A549 (cell line): ENCODE data around the gene ARG2. TPM values are rescaled to one million over a fixed set of nuclear protein-coding genes. Genes with fewer than 3 reads are reported as not detected.
A peak's percentile ranks its signal among the peaks of the same experiment; 100 is the strongest.

ENCODE experiments used
- ATAC-seq, 2 experiments: fragments of 200-7000 bp in 1 of 2; fragments of >200 bp in 1 of 2; cut with Nextera tagmentation in 1 of 2; cut with Tn5 transposase in 1 of 2; 3 replicates each; pipeline versions ENCODE4 v1.8.0 to v1.9.1; 2018 to 2020; ENCODE audit warnings: mild to moderate bottlenecking in 1 of 2, moderate library complexity in 1 of 2
- CTCF ChIA-PET: fragments of 300-600 bp; sonication (Branson Sonifier 250); formaldehyde crosslinking; extraction: SDS; loops from one replicate; lab custom pipeline; 2021; ENCODE audit warnings: antibody characterized with exemption, inconsistent platforms; lab: Yijun Ruan, JAX
- POLR2A ChIA-PET: fragments of 350-600 bp; formaldehyde crosslinking; extraction: SDS; loops from one replicate; lab custom pipeline; 2021; ENCODE audit warnings: antibody characterized with exemption, inconsistent platforms; lab: Yijun Ruan, JAX
- DNase-seq, 2 experiments: peaks; one replicate each; pipeline versions ENCODE4 v3.0.0 to v3.0.0-alpha.2; 2011 to 2016; ENCODE audit warnings: low read depth in 1 of 2, low spot score in 1 of 2
- FAIRE-seq: peaks from 2 replicates; lab custom pipeline; 2011; peaks lifted over from hg19 to GRCh38; lab: Jason Lieb, UNC
- H3K27ac ChIP-seq, 2 experiments: fragments of >200 bp; sonication (Bioruptor Twin); formaldehyde crosslinking; 3 replicates each; pipeline ENCODE4 v1.5.1; 2016 to 2017
- H3K4me1 ChIP-seq: fragments of >200 bp; sonication (Bioruptor Twin); formaldehyde crosslinking; 3 replicates; pipeline ENCODE4 v1.6.1; 2016
- H3K4me2 ChIP-seq: fragments of >200 bp; sonication (Bioruptor Twin); formaldehyde crosslinking; 3 replicates; pipeline ENCODE4 v1.6.1; 2016
- H3K4me3 ChIP-seq: fragments of >200 bp; sonication (Bioruptor Twin); formaldehyde crosslinking; 3 replicates; pipeline ENCODE4 v1.5.1; 2016
- H3K9me3 ChIP-seq: fragments of >200 bp; sonication (Bioruptor Twin); formaldehyde crosslinking; 3 replicates; pipeline ENCODE4 v1.6.1; 2016
- ATOH8 ChIP-seq: fragments of 250-450 bp; sonication (Bioruptor Pico); IDR thresholded peaks from 2 replicates; pipeline ENCODE4 v1.5.0; 2020; ENCODE audit warnings: low read depth, mild to moderate bottlenecking, moderate library complexity
- BHLHE40 ChIP-seq: IDR thresholded peaks from 2 replicates; pipeline ENCODE4 v1.6.1; 2012; ENCODE audit warnings: low read depth, low read length, inconsistent platforms
- CEBPB ChIP-seq, 2 experiments: fragments of >200 bp in 1 of 2; sonication (Bioruptor Twin) in 1 of 2; formaldehyde crosslinking in 1 of 2; IDR thresholded peaks; 2 replicates each; pipeline ENCODE4 v1.6.1; 2012 to 2016
- EHF ChIP-seq: fragments of 250-450 bp; sonication (Bioruptor Pico); IDR thresholded peaks from 2 replicates; pipeline ENCODE4 v1.5.0; 2020; ENCODE audit warnings: mild to moderate bottlenecking
- EHMT2 ChIP-seq: fragments of 200-600 bp; sonication (generic); IDR thresholded peaks from 2 replicates; pipeline ENCODE4 v1.6.1; 2016; ENCODE audit warnings: antibody characterized with exemption, low read depth, mild to moderate bottlenecking, moderate library complexity
- EP300 ChIP-seq, 2 experiments: fragments of >200 bp; sonication (Bioruptor Twin); formaldehyde crosslinking; IDR thresholded peaks; 2 replicates in 1 of 2; 3 replicates in 1 of 2; pipeline ENCODE4 v1.6.1; 2016 to 2017
- FOSL2 ChIP-seq, 2 experiments: fragments of 450-650 bp in 1 of 2; fragments of >200 bp in 1 of 2; sonication (Bioruptor Twin) in 1 of 2; formaldehyde crosslinking; IDR thresholded peaks; 2 replicates each; pipeline versions ENCODE4 v1.5.0 to v1.6.1; 2016 to 2020; ENCODE audit warnings: mild to moderate bottlenecking in 1 of 2, moderate library complexity in 1 of 2
- FOXS1 ChIP-seq: fragments of 250-450 bp; sonication (Bioruptor Pico); IDR thresholded peaks from 2 replicates; pipeline ENCODE4 v1.5.0; 2020; ENCODE audit warnings: mild to moderate bottlenecking, moderate library complexity
- HDAC2 ChIP-seq: fragments of 200-600 bp; sonication (generic); IDR thresholded peaks from 2 replicates; pipeline ENCODE4 v1.6.1; 2016
- HEYL ChIP-seq: fragments of 250-450 bp; sonication (Bioruptor Pico); IDR thresholded peaks from 2 replicates; pipeline ENCODE4 v1.8.0; 2021; ENCODE audit warnings: mild to moderate bottlenecking, moderate library complexity
- HOXB13 ChIP-seq: fragments of 250-450 bp; sonication (Bioruptor Pico); IDR thresholded peaks from 2 replicates; pipeline ENCODE4 v1.5.0; 2020; ENCODE audit warnings: low read depth, mild to moderate bottlenecking, moderate library complexity
- HOXB5 ChIP-seq: fragments of 250-450 bp; sonication (Bioruptor Pico); IDR thresholded peaks from 2 replicates; pipeline ENCODE4 v1.5.0; 2020; ENCODE audit warnings: mild to moderate bottlenecking, moderate library complexity
- JUN ChIP-seq, 2 experiments: fragments of >200 bp; sonication (Bioruptor Twin); formaldehyde crosslinking; IDR thresholded peaks; 2 replicates in 1 of 2; 3 replicates in 1 of 2; pipeline ENCODE4 v1.6.1; 2016 to 2017
- KDM1A ChIP-seq: fragments of 200-600 bp; sonication (generic); IDR thresholded peaks from 2 replicates; pipeline ENCODE4 v1.6.1; 2016; ENCODE audit warnings: low read depth, mild to moderate bottlenecking
- KDM5A ChIP-seq: fragments of 200-600 bp; sonication (generic); IDR thresholded peaks from 2 replicates; pipeline ENCODE4 v1.6.1; 2016; ENCODE audit warnings: antibody characterized with exemption, mild to moderate bottlenecking
- MAFK ChIP-seq: fragments of 450-650 bp; IDR thresholded peaks from 2 replicates; pipeline ENCODE4 v1.6.1; 2014; ENCODE audit not compliant: partially characterized antibody
- MAX ChIP-seq: IDR thresholded peaks from 2 replicates; pipeline ENCODE4 v1.6.1; 2012
- MYC ChIP-seq: IDR thresholded peaks from 2 replicates; pipeline ENCODE4 v1.6.1; 2012; ENCODE audit warnings: mild to moderate bottlenecking, inconsistent platforms, low read length, improper control_type of control experiment, borderline replicate concordance
- NFE2L2 ChIP-seq: fragments of 150-350 bp; conservative IDR thresholded peaks from 2 replicates; pipeline ENCODE4 v1.6.1; 2014; ENCODE audit warnings: low read length
- NR3C1 ChIP-seq: fragments of >200 bp; sonication (Bioruptor Twin); formaldehyde crosslinking; IDR thresholded peaks from 3 replicates; pipeline ENCODE4 v1.6.1; 2017
- PHF8 ChIP-seq: fragments of 200-600 bp; sonication (generic); IDR thresholded peaks from 2 replicates; pipeline ENCODE4 v1.6.1; 2016; ENCODE audit warnings: low read depth, mild to moderate bottlenecking, antibody characterized with exemption, moderate library complexity, borderline replicate concordance
- POLR2A ChIP-seq: IDR thresholded peaks from 2 replicates; pipeline ENCODE4 v1.6.1; 2012; ENCODE audit warnings: mild to moderate bottlenecking, low read length
- RAD21 ChIP-seq, 2 experiments: fragments of >200 bp in 1 of 2; sonication (Bioruptor Twin) in 1 of 2; formaldehyde crosslinking in 1 of 2; IDR thresholded peaks in 1 of 2; conservative IDR thresholded peaks in 1 of 2; 2 replicates in 1 of 2; 3 replicates in 1 of 2; pipeline ENCODE4 v1.6.1; 2012 to 2018; ENCODE audit warnings: inconsistent platforms in 1 of 2
- RARB ChIP-seq: fragments of 250-450 bp; sonication (Bioruptor Pico); IDR thresholded peaks from 2 replicates; pipeline ENCODE4 v1.8.0; 2021; ENCODE audit warnings: mild to moderate bottlenecking, moderate library complexity
- RCOR1 ChIP-seq: fragments of 150-350 bp; IDR thresholded peaks from 2 replicates; pipeline ENCODE4 v1.6.1; 2014; ENCODE audit warnings: antibody characterized with exemption, low read length, low read depth
- REST ChIP-seq: fragments of 200-600 bp; sonication (generic); IDR thresholded peaks from 2 replicates; pipeline ENCODE4 v1.6.1; 2016; ENCODE audit warnings: antibody characterized with exemption, mild to moderate bottlenecking, moderate library complexity
- RFX5 ChIP-seq: fragments of 450-650 bp; IDR thresholded peaks from 2 replicates; pipeline ENCODE4 v1.7.1; 2014; ENCODE audit warnings: antibody characterized with exemption, mild to moderate bottlenecking, moderate library complexity
- TP53 ChIP-seq: fragments of 250-450 bp; sonication (Bioruptor Pico); IDR thresholded peaks from 2 replicates; pipeline ENCODE4 v1.5.0; 2021; ENCODE audit warnings: mild to moderate bottlenecking, moderate library complexity
- ZC3H11A ChIP-seq: fragments of 450-650 bp; IDR thresholded peaks from 2 replicates; pipeline ENCODE4 v1.6.1; 2014; ENCODE audit warnings: antibody characterized with exemption, mild to moderate bottlenecking
- ZFP36 ChIP-seq: fragments of 450-650 bp; IDR thresholded peaks from 2 replicates; pipeline ENCODE4 v1.6.1; 2014; ENCODE audit warnings: borderline replicate concordance; ENCODE audit not compliant: partially characterized antibody
- WGBS: methylation state at CpG from one replicate; pipeline ENCODE4 v1.1.6; 2017; ENCODE audit errors: missing lambda C conversion rate; 5-methylcytosine and 5-hydroxymethylcytosine counted together
- polyA minus RNA-seq: library from RNA; depleted of rRNA, polyadenylated mRNA; stranded (reverse); fragments of >200 nt; gene quantifications from 2 replicates; pipeline ENCODE4 v1.2.3, GENCODE V29; 2011; rRNA and poly(A)+ RNA removed
- polyA plus RNA-seq, 4 experiments: library from polyadenylated mRNA; depleted of rRNA in 3 of 4; stranded (reverse); fragments of >200 nt; fragmentation: RNase III in 1 of 4; extraction: RNeasy Plus Mini Kit Qiagen cat#74134 plus additional on column Dnase treatment in 1 of 4; gene quantifications; 2 replicates in 3 of 4; 3 replicates in 1 of 4; pipeline ENCODE4 v1.2.3, GENCODE V29; 2011 to 2017
- TF ChIP-seq, protein P1 (sequence below): fragments of >200 bp; sonication (Bioruptor Twin); formaldehyde crosslinking; IDR thresholded peaks from 2 replicates; pipeline ENCODE4 v1.6.1; 2016
- TF ChIP-seq, protein P2 (sequence below): fragments of >200 bp; sonication (Bioruptor Twin); formaldehyde crosslinking; IDR thresholded peaks from 3 replicates; pipeline ENCODE4 v1.6.1; 2016
- TF ChIP-seq, protein P3 (sequence below): fragments of >200 bp; sonication (Bioruptor Twin); formaldehyde crosslinking; IDR thresholded peaks from 3 replicates; pipeline ENCODE4 v1.5.1; 2016

Gene ARG2
- 2.5 TPM in 2 replicates for polyA plus RNA-seq (2011; rRNA removed)
- 0.57 and 0.65 TPM in 2 replicates for polyA plus RNA-seq (2012; cell fraction: cytosol; rRNA removed)
- 0.38 and 0.48 TPM in 2 replicates for polyA plus RNA-seq (2012; cell fraction: nucleus; rRNA removed)
- polyA plus RNA-seq (2017; fragmentation: RNase III; extraction: RNeasy Plus Mini Kit Qiagen cat#74134 plus additional on column Dnase treatment) = 1.3 to 2.5 TPM (median 1.8 TPM) in 3 replicates
- polyA minus RNA-seq = 5.3 and 5.5 TPM in 2 replicates

DNA sequence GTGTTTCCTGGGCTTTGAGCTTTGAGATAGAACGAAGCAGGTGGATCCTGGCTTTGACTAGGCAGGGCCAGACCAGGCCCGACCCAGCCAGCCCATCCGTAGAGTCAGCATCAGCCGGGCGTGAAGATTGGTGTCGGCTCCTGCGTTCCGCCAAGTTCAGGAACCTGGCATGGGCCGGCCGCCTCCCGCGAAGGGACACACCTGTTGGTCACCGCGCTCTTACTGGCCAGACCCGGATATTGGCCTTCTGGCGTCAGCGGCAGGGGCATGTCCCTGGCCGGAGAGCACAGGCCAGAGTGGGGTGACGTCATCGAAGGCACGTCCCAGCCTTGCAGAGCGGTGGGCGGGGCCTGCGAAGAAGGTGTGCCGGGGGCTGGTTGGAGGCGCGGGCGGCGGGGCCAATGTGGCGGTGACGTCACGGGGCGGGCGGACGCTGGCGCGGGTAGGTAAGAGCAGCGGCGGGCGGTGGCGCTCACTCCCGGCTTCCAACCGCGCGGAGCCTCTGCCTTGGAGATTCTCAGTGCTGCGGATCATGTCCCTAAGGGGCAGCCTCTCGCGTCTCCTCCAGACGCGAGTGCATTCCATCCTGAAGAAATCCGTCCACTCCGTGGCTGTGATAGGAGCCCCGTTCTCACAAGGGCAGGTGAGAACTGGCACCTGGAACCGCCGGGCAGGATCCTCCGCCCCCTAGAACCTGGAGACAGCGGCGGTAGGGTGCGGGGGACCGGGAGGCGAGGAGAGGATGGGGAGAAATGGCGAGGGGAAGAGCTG is at the start of gene ARG2:
Gene ARG2, plus strand, starts transcription at position 475 of the 771 bp plus-strand sequence. Its CDS starts 58 bp downstream, at position 533.
- Histone ChIP-seq H3K27ac (peak within 1 kb of the TSS; percentile 31 to 46; a peak in 4 of 6 replicates), H3K9me3 (no peaks in the 10 kb centered on the region), H3K4me3 (peak within 1 kb of the TSS; percentile 52), H3K4me2 (peak within 1 kb of the TSS; percentile 92), H3K4me1 (peaks cover 23% of the 10 kb centered on the region)
- DNase-seq (peak; percentile 91 to 96), FAIRE-seq (no peak), ATAC-seq (peak; percentile 91 to 94)
- WGBS = 4% methylated on average over 19 of the region's 62 CpGs
- ChIA-PET CTCF (interaction anchor here (0.6 to 5.9 kb wide), 34 partner anchors 8 to 193 kb away, joined by 3 to 74 read pairs (median 6); partner anchors contain the start of genes PIGH, RDH12 and VTI1B), POLR2A (interaction anchor here (1.0 to 1.1 kb wide), 2 partner anchors 20 to 55 kb away, joined by 3 to 4 read pairs; partner anchors contain the start of genes PIGH and VTI1B)
- TF ChIP-seq MAFK (no peak), RAD21 (conservative IDR thresholded peaks at IDR 0.05 in 1 of 2, IDR thresholded peaks at IDR 0.05 in 1 of 2) (no peak), KDM5A (no peak), REST (no peak), KDM1A (no peak), RCOR1 (no peak), ATOH8 (no peak), JUN (IDR thresholded peaks at IDR 0.05) (no peak), NR3C1 (no peak), CEBPB (IDR thresholded peaks at IDR 0.05) (no peak), HEYL (CRISPR knock-in tag) (no peak), EHF (CRISPR knock-in tag) (no peak), RFX5 (0 out of 2 replicates have a peak, but pooled peaks have one; percentile 61), PHF8 (peak; percentile 54; the same call in 1 of the 2 replicates), ZFP36 (no peak), MYC (no peak), MAX (peak; percentile 61), ZC3H11A (no peak), FOXS1 (CRISPR knock-in tag) (no peak), NFE2L2 (no peak), FOSL2 (IDR thresholded peaks at IDR 0.05) (no peak), FOSL2 (CRISPR knock-in tag; IDR thresholded peaks at IDR 0.05) (peak; percentile 95), RARB (no peak), EHMT2 (no peak), HDAC2 (no peak), POLR2A (no peak), HOXB5 (CRISPR knock-in tag) (no peak), EP300 (IDR thresholded peaks at IDR 0.05) (no peak), BHLHE40 (0 out of 2 replicates have a peak, but pooled peaks have one; percentile 41), TP53 (no peak), HOXB13 (no peak)
- TF ChIP-seq, protein P1, sequence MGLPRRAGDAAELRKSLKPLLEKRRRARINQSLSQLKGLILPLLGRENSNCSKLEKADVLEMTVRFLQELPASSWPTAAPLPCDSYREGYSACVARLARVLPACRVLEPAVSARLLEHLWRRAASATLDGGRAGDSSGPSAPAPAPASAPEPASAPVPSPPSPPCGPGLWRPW = no peak
- TF ChIP-seq, protein P2, sequence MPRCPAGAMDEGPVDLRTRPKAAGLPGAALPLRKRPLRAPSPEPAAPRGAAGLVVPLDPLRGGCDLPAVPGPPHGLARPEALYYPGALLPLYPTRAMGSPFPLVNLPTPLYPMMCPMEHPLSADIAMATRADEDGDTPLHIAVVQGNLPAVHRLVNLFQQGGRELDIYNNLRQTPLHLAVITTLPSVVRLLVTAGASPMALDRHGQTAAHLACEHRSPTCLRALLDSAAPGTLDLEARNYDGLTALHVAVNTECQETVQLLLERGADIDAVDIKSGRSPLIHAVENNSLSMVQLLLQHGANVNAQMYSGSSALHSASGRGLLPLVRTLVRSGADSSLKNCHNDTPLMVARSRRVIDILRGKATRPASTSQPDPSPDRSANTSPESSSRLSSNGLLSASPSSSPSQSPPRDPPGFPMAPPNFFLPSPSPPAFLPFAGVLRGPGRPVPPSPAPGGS = no peak
- TF ChIP-seq, protein P3, sequence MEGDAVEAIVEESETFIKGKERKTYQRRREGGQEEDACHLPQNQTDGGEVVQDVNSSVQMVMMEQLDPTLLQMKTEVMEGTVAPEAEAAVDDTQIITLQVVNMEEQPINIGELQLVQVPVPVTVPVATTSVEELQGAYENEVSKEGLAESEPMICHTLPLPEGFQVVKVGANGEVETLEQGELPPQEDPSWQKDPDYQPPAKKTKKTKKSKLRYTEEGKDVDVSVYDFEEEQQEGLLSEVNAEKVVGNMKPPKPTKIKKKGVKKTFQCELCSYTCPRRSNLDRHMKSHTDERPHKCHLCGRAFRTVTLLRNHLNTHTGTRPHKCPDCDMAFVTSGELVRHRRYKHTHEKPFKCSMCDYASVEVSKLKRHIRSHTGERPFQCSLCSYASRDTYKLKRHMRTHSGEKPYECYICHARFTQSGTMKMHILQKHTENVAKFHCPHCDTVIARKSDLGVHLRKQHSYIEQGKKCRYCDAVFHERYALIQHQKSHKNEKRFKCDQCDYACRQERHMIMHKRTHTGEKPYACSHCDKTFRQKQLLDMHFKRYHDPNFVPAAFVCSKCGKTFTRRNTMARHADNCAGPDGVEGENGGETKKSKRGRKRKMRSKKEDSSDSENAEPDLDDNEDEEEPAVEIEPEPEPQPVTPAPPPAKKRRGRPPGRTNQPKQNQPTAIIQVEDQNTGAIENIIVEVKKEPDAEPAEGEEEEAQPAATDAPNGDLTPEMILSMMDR = no peak
